Endodermal cell (in vitro differentiated cells): Measurements from ENCODE around the gene ZNF136. TPM values are rescaled to one million over a fixed set of nuclear protein-coding genes. Genes with fewer than 3 reads are reported as not detected.
A peak's percentile ranks its signal among the peaks of the same experiment; 100 is the strongest.

ENCODE experiments used
- DNase-seq: peaks from one replicate; pipeline ENCODE4 v3.0.0-alpha.2; 2017
- H3K27ac ChIP-seq: 2 replicates; pipeline ENCODE4 v1.5.1; 2013; ENCODE audit warnings: mild to moderate bottlenecking, low read depth, low read length, moderate library complexity
- H3K27me3 ChIP-seq: 2 replicates; pipeline ENCODE4 v1.6.1; 2013; ENCODE audit warnings: mild to moderate bottlenecking, low read length, moderate library complexity; ENCODE audit not compliant: insufficient read depth, control insufficient read depth, poor library complexity, severe bottlenecking
- H3K36me3 ChIP-seq: 2 replicates; pipeline ENCODE4 v1.7.0; 2013; ENCODE audit warnings: mild to moderate bottlenecking, low read length, moderate library complexity; ENCODE audit not compliant: control insufficient read depth, insufficient read depth
- H3K4me1 ChIP-seq: one replicate; pipeline ENCODE4 v1.7.0; 2013; ENCODE audit warnings: low read length; ENCODE audit not compliant: control insufficient read depth, insufficient read depth
- H3K4me3 ChIP-seq: 2 replicates; pipeline ENCODE4 v1.5.1; 2013; ENCODE audit warnings: mild to moderate bottlenecking, low read length, moderate library complexity
- H3K9ac ChIP-seq: 2 replicates; pipeline ENCODE4 v1.6.1; 2013; ENCODE audit warnings: mild to moderate bottlenecking, low read length, moderate library complexity; ENCODE audit not compliant: poor library complexity, severe bottlenecking; ENCODE audit errors: extremely low read depth
- H3K9me3 ChIP-seq: 2 replicates; pipeline ENCODE4 v1.6.1; 2013; ENCODE audit warnings: mild to moderate bottlenecking, low read length, moderate library complexity; ENCODE audit not compliant: control insufficient read depth
- H3K27ac Mint-ChIP-seq: 2 replicates; pipeline ENCODE4 v1.8.0; 2020; ENCODE audit warnings: mixed read lengths
- H3K27me3 Mint-ChIP-seq: 2 replicates; pipeline ENCODE4 v1.8.0; 2021; ENCODE audit warnings: mild to moderate bottlenecking, mixed read lengths; ENCODE audit not compliant: insufficient read depth
- H3K36me3 Mint-ChIP-seq: 2 replicates; pipeline ENCODE4 v1.8.0; 2020; ENCODE audit warnings: low read depth, mixed read lengths
- H3K4me1 Mint-ChIP-seq: 2 replicates; pipeline ENCODE4 v1.8.0; 2020; ENCODE audit warnings: mixed read lengths
- H3K4me3 Mint-ChIP-seq: 2 replicates; pipeline ENCODE4 v1.8.0; 2020; ENCODE audit warnings: mild to moderate bottlenecking, moderate library complexity, mixed read lengths
- H3K9me3 Mint-ChIP-seq: 2 replicates; pipeline ENCODE4 v1.8.0; 2020; ENCODE audit warnings: mild to moderate bottlenecking, mixed read lengths
- CTCF ChIP-seq: fragments of 200-600 bp; sonication (generic); conservative IDR thresholded peaks from 2 replicates; pipeline ENCODE4 v1.5.0; 2021; ENCODE audit warnings: antibody characterized with exemption, mild to moderate bottlenecking
- WGBS, 2 experiments: methylation state at CpG; one replicate each; pipeline versions ENCODE4 v1.1.5 to v1.1.7; 2013; ENCODE audit warnings: missing lambda C conversion rate in 2 of 2, mixed read lengths in 1 of 2; ENCODE audit not compliant: insufficient coverage in 1 of 2, insufficient read length in 1 of 2; 5-methylcytosine and 5-hydroxymethylcytosine counted together
- total RNA-seq, 2 donors: library from RNA; stranded (reverse); fragmentation: NEBNext Ultra II Directional in 1 of 2; extraction: Animal tissue kit (Norgen Biotek cat#: 25700) in 1 of 2; gene quantifications; 2 replicates in 1 of 2; 3 replicates in 1 of 2; pipeline ENCODE4 v1.2.1, GENCODE V29; 2021

Gene ZNF136
- total RNA-seq, 2 donors from 2014 or later, result 9.2 to 16.2 TPM

GRCh38 chr19:12230751-12231733, 68.1 kb downstream of the ZNF136 start:
- Histone ChIP-seq H3K27me3 (no peaks in the 10 kb centered on the region), H3K4me3 (peak overlapping the region; percentile 18), H3K4me1 (no peaks in the 10 kb centered on the region), H3K27ac (no peak overlapping the region), H3K36me3 (no peaks in the 10 kb centered on the region), H3K9ac (no peak overlapping the region), H3K9me3 (peaks cover 65% of the 10 kb centered on the region)
- Mint-ChIP-seq H3K4me1 (no peaks in the 10 kb centered on the region), H3K9me3 (peaks cover 90% of the 10 kb centered on the region), H3K27ac (no peak overlapping the region), H3K27me3 (no peaks in the 10 kb centered on the region), H3K36me3 (peaks cover 26% of the 10 kb centered on the region), H3K4me3 (no peak overlapping the region)
- no peak for TF ChIP-seq CTCF
- no peak for DNase-seq
- 20 to 79% methylated on average over 1 to 6 of the region's 6 CpGs for WGBS, 2 experiments

GRCh38 chr19:12232961-12233360, 70.1 kb downstream of the ZNF136 start:
- H3K9me3 Mint-ChIP-seq, result peaks cover 90% of the 10 kb centered on the region
- no peak for DNase-seq
- no peak overlapping the region for H3K4me3 Mint-ChIP-seq

More at GRCh38 chr19:12232961-12233360, 70.1 kb downstream of the ZNF136 start:
- Mint-ChIP-seq H3K36me3 (peaks cover 31% of the 10 kb centered on the region), H3K27me3 (no peaks in the 10 kb centered on the region), H3K27ac (no peak overlapping the region), H3K4me1 (no peaks in the 10 kb centered on the region)
- no peaks in the 10 kb centered on the region for H3K4me1 ChIP-seq
- H3K36me3 ChIP-seq, result no peaks in the 10 kb centered on the region
- no peak overlapping the region for H3K27ac ChIP-seq
- peaks cover 56% of the 10 kb centered on the region for H3K9me3 ChIP-seq
- no peak overlapping the region for H3K9ac ChIP-seq
- no peak for TF ChIP-seq CTCF
- no peaks in the 10 kb centered on the region for H3K27me3 ChIP-seq
- WGBS, 2 experiments, result 83 to 93% methylated on average over 1 to 3 of the region's 3 CpGs
- no peak overlapping the region for H3K4me3 ChIP-seq
